ENCODE measurements around the gene GALNT13. TPM values are rescaled to one million over a fixed set of nuclear protein-coding genes. Genes with fewer than 3 reads are reported as not detected.

Gene GALNT13
- total RNA-seq, 4 donors from 2014 or later: 2.1 to 18.3 (median 13.3) TPM

GRCh38 chr2:154231021-154231420 is 359.3 kb downstream of the GALNT13 start:
- no peak for TF ChIP-seq CTCF (IDR thresholded peaks at IDR 0.05; ENCODE audit: low read depth)

- no peak for TF ChIP-seq CTCF (IDR thresholded peaks at IDR 0.05; ENCODE audit: low read depth)
Observed at GRCh38 chr2:154233231-154233630, 361.5 kb downstream of the GALNT13 start.

GRCh38 chr2:154238252-154238651 is 366.5 kb downstream of the GALNT13 start:
- TF ChIP-seq CTCF (IDR thresholded peaks at IDR 0.05; ENCODE audit: low read depth): no peak

- no peak for TF ChIP-seq CTCF (IDR thresholded peaks at IDR 0.05; ENCODE audit: low read depth)
Observed at GRCh38 chr2:154240316-154240715, 368.6 kb downstream of the GALNT13 start.

GRCh38 chr2:154240921-154241379 is 369.2 kb downstream of the GALNT13 start:
- no peak for TF ChIP-seq CTCF (IDR thresholded peaks at IDR 0.05; ENCODE audit: low read depth)

- no peak for TF ChIP-seq CTCF (IDR thresholded peaks at IDR 0.05; ENCODE audit: low read depth)
Observed at GRCh38 chr2:154242687-154243086, 371.0 kb downstream of the GALNT13 start.

- TF ChIP-seq CTCF (IDR thresholded peaks at IDR 0.05; ENCODE audit: low read depth): no peak
Observed at GRCh38 chr2:154243685-154244084, 372.0 kb downstream of the GALNT13 start.

Data from subcutaneous adipose tissue (tissue), 4 donors.